Fibroblast of skin of right biceps (primary cell): Measurements from ENCODE around the gene CEMIP2.

Experiments
- DNase-seq: peaks from one replicate; pipeline ENCODE4 v3.0.0-alpha.2; 2013

Gene CEMIP2

GRCh38 chr9:71746758-71747125, 21.6 kb downstream of the CEMIP2 start:
- no peak for DNase-seq

GRCh38 chr9:71746023-71746757, 22.1 kb downstream of the CEMIP2 start:
- DNase-seq: no peak

- DNase-seq: no peak
These were observed 23.4 kb downstream of the CEMIP2 start for GRCh38 chr9:71744754-71745521.

GRCh38 chr9:71743882-71744281, 24.4 kb downstream of the CEMIP2 start:
- no peak for DNase-seq

- DNase-seq: peak; percentile 62
These were observed 25.1 kb downstream of the CEMIP2 start for GRCh38 chr9:71743217-71743705.

- no peak for DNase-seq
These were observed 25.6 kb downstream of the CEMIP2 start for GRCh38 chr9:71742703-71743102.

GRCh38 chr9:71741926-71742648, 26.2 kb downstream of the CEMIP2 start:
- DNase-seq: no peak

- DNase-seq: no peak
These were observed 28.1 kb downstream of the CEMIP2 start for GRCh38 chr9:71740199-71740598.

- DNase-seq: no peak
These were observed 30.9 kb downstream of the CEMIP2 start for GRCh38 chr9:71737455-71737854.

- DNase-seq: no peak
These were observed 32.1 kb downstream of the CEMIP2 start for GRCh38 chr9:71736236-71736635.

GRCh38 chr9:71734950-71735349, 33.4 kb downstream of the CEMIP2 start:
- peak; percentile 29 for DNase-seq

GRCh38 chr9:71733176-71733575, 35.1 kb downstream of the CEMIP2 start:
- peak; percentile 71 for DNase-seq

- no peak for DNase-seq
These were observed 38.3 kb downstream of the CEMIP2 start for GRCh38 chr9:71729816-71730526.

GRCh38 chr9:71726723-71727122, 41.6 kb downstream of the CEMIP2 start:
- DNase-seq: no peak

GRCh38 chr9:71725590-71726338, 42.5 kb downstream of the CEMIP2 start:
- peak; percentile 21 for DNase-seq

- peak; percentile 65 for DNase-seq
These were observed 46.5 kb downstream of the CEMIP2 start for GRCh38 chr9:71721855-71722254.

GRCh38 chr9:71719562-71719961, 48.8 kb downstream of the CEMIP2 start:
- peak; percentile 63 for DNase-seq

- DNase-seq: no peak
These were observed 49.2 kb downstream of the CEMIP2 start for GRCh38 chr9:71719088-71719487.

GRCh38 chr9:71716138-71716909, 52.0 kb downstream of the CEMIP2 start:
- no peak for DNase-seq

- no peak for DNase-seq
These were observed 57.5 kb downstream of the CEMIP2 start for GRCh38 chr9:71710856-71711255.

- no peak for DNase-seq
These were observed 58.1 kb downstream of the CEMIP2 start for GRCh38 chr9:71710201-71710600.
